Liver (tissue), 9 donors: Measurements from ENCODE around the gene PRSS56. TPM values are rescaled to one million over a fixed set of nuclear protein-coding genes. Genes with fewer than 3 reads are reported as not detected.

Experiments used
- DNase-seq: peaks from one replicate; pipeline ENCODE4 v3.0.0-alpha.2; 2017; ENCODE audit warnings: low spot score
- H3K27ac ChIP-seq, 2 donors: one replicate each; pipeline ENCODE4 v1.7.0; 2013; ENCODE audit warnings: inconsistent platforms in 2 of 2, low read length in 2 of 2, control low read depth in 1 of 2, low read depth in 1 of 2, mild to moderate bottlenecking in 1 of 2
- H3K27me3 ChIP-seq, 4 donors: one replicate each; pipeline versions ENCODE4 v1.6.1 to v1.7.0; 2013; ENCODE audit warnings: low read length in 3 of 4, inconsistent platforms in 1 of 4, mild to moderate bottlenecking in 1 of 4, moderate library complexity in 1 of 4; ENCODE audit not compliant: control insufficient read depth in 4 of 4, insufficient read depth in 4 of 4
- H3K36me3 ChIP-seq, 4 donors: one replicate each; pipeline versions ENCODE4 v1.6.1 to v1.7.0; 2013; ENCODE audit warnings: low read length in 3 of 4, mild to moderate bottlenecking in 3 of 4, low read depth in 1 of 4, moderate library complexity in 1 of 4; ENCODE audit not compliant: control insufficient read depth in 4 of 4, insufficient read depth in 3 of 4
- H3K4me1 ChIP-seq, 4 donors: one replicate each; pipeline versions ENCODE4 v1.6.1 to v1.7.0; 2013; ENCODE audit warnings: low read length in 3 of 4, mild to moderate bottlenecking in 3 of 4, moderate library complexity in 1 of 4; ENCODE audit not compliant: control insufficient read depth in 4 of 4, insufficient read depth in 4 of 4
- H3K4me3 ChIP-seq, 3 donors: one replicate each; pipeline versions ENCODE4 v1.6.1 to v1.7.0; 2013; ENCODE audit warnings: low read length in 3 of 3, control low read depth in 1 of 3, low read depth in 1 of 3, mild to moderate bottlenecking in 1 of 3
- H3K9ac ChIP-seq, 2 donors: one replicate each; pipeline ENCODE4 v1.7.0; 2013; ENCODE audit warnings: low read length in 2 of 2, mild to moderate bottlenecking in 2 of 2, moderate library complexity in 2 of 2, control low read depth in 1 of 2, low read depth in 1 of 2
- H3K9me3 ChIP-seq, 4 donors: one replicate each; pipeline versions ENCODE4 v1.6.1 to v1.7.0; 2013; ENCODE audit warnings: low read length in 3 of 4; ENCODE audit not compliant: control insufficient read depth in 4 of 4
- EGR1 ChIP-seq, 2 donors: IDR thresholded peaks; 2 replicates each; pipeline ENCODE4 v1.6.1; 2016 to 2018; ENCODE audit warnings: antibody characterized with exemption in 2 of 2, low read depth in 2 of 2
- FOXA1 ChIP-seq: IDR thresholded peaks from 2 replicates; pipeline ENCODE4 v1.6.1; 2016; ENCODE audit warnings: antibody characterized with exemption
- FOXA2 ChIP-seq: IDR thresholded peaks from 2 replicates; pipeline ENCODE4 v1.6.1; 2016; ENCODE audit warnings: antibody characterized with exemption
- GABPA ChIP-seq, 2 donors: IDR thresholded peaks in 1 of 2; conservative IDR thresholded peaks in 1 of 2; 2 replicates each; pipeline ENCODE4 v1.6.1; 2016; ENCODE audit warnings: antibody characterized with exemption in 2 of 2, mild to moderate bottlenecking in 1 of 2, moderate library complexity in 1 of 2
- HNF4A ChIP-seq, 2 donors: conservative IDR thresholded peaks; 2 replicates each; pipeline ENCODE4 v1.6.1; 2016; ENCODE audit warnings: antibody characterized with exemption in 2 of 2, mild to moderate bottlenecking in 2 of 2
- HNF4G ChIP-seq: IDR thresholded peaks from 2 replicates; pipeline ENCODE4 v1.6.1; 2016; ENCODE audit warnings: antibody characterized with exemption
- JUND ChIP-seq, 2 donors: IDR thresholded peaks; 2 replicates each; pipeline ENCODE4 v1.6.1; 2016; ENCODE audit warnings: antibody characterized with exemption in 2 of 2
- NR2F2 ChIP-seq: IDR thresholded peaks from 2 replicates; pipeline ENCODE4 v1.6.1; 2016; ENCODE audit warnings: antibody characterized with exemption
- RAD21 ChIP-seq, 2 donors: IDR thresholded peaks; 2 replicates each; pipeline ENCODE4 v1.6.1; 2016; ENCODE audit warnings: antibody characterized with exemption in 2 of 2, mild to moderate bottlenecking in 2 of 2
- RXRA ChIP-seq, 2 donors: IDR thresholded peaks; 2 replicates each; pipeline ENCODE4 v1.6.1; 2017 to 2018; ENCODE audit warnings: antibody characterized with exemption in 2 of 2, mild to moderate bottlenecking in 1 of 2
- SP1 ChIP-seq: IDR thresholded peaks from 2 replicates; pipeline ENCODE4 v1.6.1; 2018; ENCODE audit warnings: antibody characterized with exemption, mild to moderate bottlenecking
- TAF1 ChIP-seq: conservative IDR thresholded peaks from 2 replicates; pipeline ENCODE4 v1.6.1; 2016; ENCODE audit warnings: antibody characterized with exemption, mild to moderate bottlenecking
- YY1 ChIP-seq: IDR thresholded peaks from 2 replicates; pipeline ENCODE4 v1.6.1; 2016; ENCODE audit warnings: antibody characterized with exemption, mild to moderate bottlenecking
- WGBS: extraction: QIAGEN DNeasy Blood & Tissue Kit; methylation state at CpG from one replicate; pipeline ENCODE4 v1.1.7; 2013; 5-methylcytosine and 5-hydroxymethylcytosine counted together
- polyA plus RNA-seq, 2 donors: library from polyadenylated mRNA; stranded (reverse) in 1 of 2; unstranded in 1 of 2; fragments of 200-250 nt in 1 of 2; fragments of >200 nt in 1 of 2; fragmentation: Nextera tagmentation in 1 of 2; extraction: Ambion mirVana in 1 of 2; gene quantifications; one replicate each; pipeline versions ENCODE4 v1.2.1 to v1.2.3, GENCODE V29; 2013 to 2015
- total RNA-seq, 2 donors: library from RNA; depleted of rRNA; stranded (reverse); fragments of >200 nt; gene quantifications; one replicate each; pipeline ENCODE4 v1.2.3, GENCODE V29; 2014
- TF ChIP-seq, protein P1 (sequence below): IDR thresholded peaks from 2 replicates; pipeline ENCODE4 v1.6.1; 2016; ENCODE audit warnings: antibody characterized with exemption
- TF ChIP-seq, protein P2 (sequence below): IDR thresholded peaks from 2 replicates; pipeline ENCODE4 v1.6.1; 2016; ENCODE audit warnings: antibody characterized with exemption
- TF ChIP-seq, protein P3 (sequence below): IDR thresholded peaks from 2 replicates; pipeline ENCODE4 v1.6.1; 2016; ENCODE audit warnings: antibody characterized with exemption, mild to moderate bottlenecking
- TF ChIP-seq, protein P4 (sequence below): fragments of 150-350 bp; IDR thresholded peaks from 2 replicates; pipeline ENCODE4 v1.5.1; 2017; ENCODE audit warnings: improper control_type of control experiment, low read depth, low read length; ENCODE audit not compliant: missing input control
- TF ChIP-seq, protein P5 (sequence below): IDR thresholded peaks from 2 replicates; pipeline ENCODE4 v1.6.1; 2016; ENCODE audit warnings: antibody characterized with exemption
- donor health status: healthy.
- donor health status: healthy.
- donor health status: healthy.
- donor health status: healthy.
- donor health status: healthy.

The PRSS56 gene
- total and polyA plus RNA-seq, 4 donors = 0.02 TPM; not detected in 3

DNA sequence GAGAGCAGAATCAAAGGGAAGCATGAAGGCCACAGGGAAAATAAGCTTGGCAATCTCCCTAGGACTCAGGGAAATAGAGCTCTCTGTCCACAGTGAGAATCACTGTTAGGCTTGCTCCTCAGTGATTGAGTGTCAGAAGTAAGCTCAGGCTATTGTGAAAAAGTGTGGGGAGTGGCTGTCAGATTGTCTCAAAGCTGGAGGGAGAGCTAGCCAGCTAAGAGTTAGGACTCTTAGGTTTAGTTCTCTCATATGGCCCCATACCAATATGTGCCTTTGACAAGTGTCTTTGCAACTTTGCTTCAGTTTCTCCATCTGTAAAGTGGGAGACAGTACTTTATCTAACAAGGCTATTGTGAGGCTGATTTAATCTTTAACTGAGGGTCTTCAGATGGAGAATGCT, 47.5 kb downstream of the PRSS56 start:
- H3K4me1 ChIP-seq = peaks cover 5 to 15% (median 14%) of the 10 kb centered on the region in 4 donors
- H3K36me3 ChIP-seq = peaks cover 9 to 59% (median 52%) of the 10 kb centered on the region in 4 donors
- no peak overlapping the region for H3K9ac ChIP-seq
- no peaks in the 10 kb centered on the region for H3K27me3 ChIP-seq
- TF ChIP-seq EGR1 (IDR thresholded peaks at IDR 0.05; ENCODE audit: low read depth in 2 of 2) = no peak
- TF ChIP-seq, protein P1, sequence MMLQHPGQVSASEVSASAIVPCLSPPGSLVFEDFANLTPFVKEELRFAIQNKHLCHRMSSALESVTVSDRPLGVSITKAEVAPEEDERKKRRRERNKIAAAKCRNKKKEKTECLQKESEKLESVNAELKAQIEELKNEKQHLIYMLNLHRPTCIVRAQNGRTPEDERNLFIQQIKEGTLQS = no peak
- no peak for TF ChIP-seq TAF1
- no peak for TF ChIP-seq SP1
- TF ChIP-seq, protein P2, sequence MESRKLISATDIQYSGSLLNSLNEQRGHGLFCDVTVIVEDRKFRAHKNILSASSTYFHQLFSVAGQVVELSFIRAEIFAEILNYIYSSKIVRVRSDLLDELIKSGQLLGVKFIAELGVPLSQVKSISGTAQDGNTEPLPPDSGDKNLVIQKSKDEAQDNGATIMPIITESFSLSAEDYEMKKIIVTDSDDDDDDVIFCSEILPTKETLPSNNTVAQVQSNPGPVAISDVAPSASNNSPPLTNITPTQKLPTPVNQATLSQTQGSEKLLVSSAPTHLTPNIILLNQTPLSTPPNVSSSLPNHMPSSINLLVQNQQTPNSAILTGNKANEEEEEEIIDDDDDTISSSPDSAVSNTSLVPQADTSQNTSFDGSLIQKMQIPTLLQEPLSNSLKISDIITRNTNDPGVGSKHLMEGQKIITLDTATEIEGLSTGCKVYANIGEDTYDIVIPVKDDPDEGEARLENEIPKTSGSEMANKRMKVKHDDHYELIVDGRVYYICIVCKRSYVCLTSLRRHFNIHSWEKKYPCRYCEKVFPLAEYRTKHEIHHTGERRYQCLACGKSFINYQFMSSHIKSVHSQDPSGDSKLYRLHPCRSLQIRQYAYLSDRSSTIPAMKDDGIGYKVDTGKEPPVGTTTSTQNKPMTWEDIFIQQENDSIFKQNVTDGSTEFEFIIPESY = no peak
- no peak for TF ChIP-seq HNF4A (conservative IDR thresholded peaks at IDR 0.05)
- TF ChIP-seq, protein P3, sequence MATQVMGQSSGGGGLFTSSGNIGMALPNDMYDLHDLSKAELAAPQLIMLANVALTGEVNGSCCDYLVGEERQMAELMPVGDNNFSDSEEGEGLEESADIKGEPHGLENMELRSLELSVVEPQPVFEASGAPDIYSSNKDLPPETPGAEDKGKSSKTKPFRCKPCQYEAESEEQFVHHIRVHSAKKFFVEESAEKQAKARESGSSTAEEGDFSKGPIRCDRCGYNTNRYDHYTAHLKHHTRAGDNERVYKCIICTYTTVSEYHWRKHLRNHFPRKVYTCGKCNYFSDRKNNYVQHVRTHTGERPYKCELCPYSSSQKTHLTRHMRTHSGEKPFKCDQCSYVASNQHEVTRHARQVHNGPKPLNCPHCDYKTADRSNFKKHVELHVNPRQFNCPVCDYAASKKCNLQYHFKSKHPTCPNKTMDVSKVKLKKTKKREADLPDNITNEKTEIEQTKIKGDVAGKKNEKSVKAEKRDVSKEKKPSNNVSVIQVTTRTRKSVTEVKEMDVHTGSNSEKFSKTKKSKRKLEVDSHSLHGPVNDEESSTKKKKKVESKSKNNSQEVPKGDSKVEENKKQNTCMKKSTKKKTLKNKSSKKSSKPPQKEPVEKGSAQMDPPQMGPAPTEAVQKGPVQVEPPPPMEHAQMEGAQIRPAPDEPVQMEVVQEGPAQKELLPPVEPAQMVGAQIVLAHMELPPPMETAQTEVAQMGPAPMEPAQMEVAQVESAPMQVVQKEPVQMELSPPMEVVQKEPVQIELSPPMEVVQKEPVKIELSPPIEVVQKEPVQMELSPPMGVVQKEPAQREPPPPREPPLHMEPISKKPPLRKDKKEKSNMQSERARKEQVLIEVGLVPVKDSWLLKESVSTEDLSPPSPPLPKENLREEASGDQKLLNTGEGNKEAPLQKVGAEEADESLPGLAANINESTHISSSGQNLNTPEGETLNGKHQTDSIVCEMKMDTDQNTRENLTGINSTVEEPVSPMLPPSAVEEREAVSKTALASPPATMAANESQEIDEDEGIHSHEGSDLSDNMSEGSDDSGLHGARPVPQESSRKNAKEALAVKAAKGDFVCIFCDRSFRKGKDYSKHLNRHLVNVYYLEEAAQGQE = no peak
- no peak for TF ChIP-seq GABPA (IDR thresholded peaks at IDR 0.05 in 1 of 2, conservative IDR thresholded peaks at IDR 0.05 in 1 of 2)
- TF ChIP-seq RAD21 (IDR thresholded peaks at IDR 0.05) = no peak
- no peak for TF ChIP-seq YY1
- no peak for TF ChIP-seq FOXA2
- no peak for TF ChIP-seq NR2F2
- TF ChIP-seq FOXA1 = no peak
- no peak for TF ChIP-seq HNF4G
- H3K27ac ChIP-seq = no peak overlapping the region
- no peaks in the 10 kb centered on the region for H3K9me3 ChIP-seq
- DNase-seq = no peak
- no peak overlapping the region for H3K4me3 ChIP-seq

DNA sequence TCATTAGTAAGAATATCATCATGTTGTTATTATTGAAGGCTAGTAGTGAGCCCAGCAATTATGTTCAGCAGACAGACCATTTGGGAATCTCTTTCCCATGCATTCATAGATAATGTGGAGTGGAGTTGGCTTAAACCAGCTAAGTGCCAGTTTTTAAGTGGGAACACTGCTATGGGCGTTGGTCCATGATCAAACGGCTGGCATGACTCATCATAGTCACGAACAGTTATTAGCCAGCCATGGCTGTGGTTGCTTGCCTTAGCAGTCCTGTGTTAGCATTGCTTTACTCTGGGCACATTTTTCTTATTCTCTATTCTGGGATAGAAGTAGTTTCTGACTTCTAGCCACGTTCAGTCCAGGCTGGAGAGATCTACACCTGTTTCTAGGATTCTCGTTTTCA, 48.0 kb downstream of the PRSS56 start:
- Histone ChIP-seq H3K9ac (no peak overlapping the region), H3K27me3 (no peaks in the 10 kb centered on the region), H3K36me3 (peaks cover 9 to 55% (median 49%) of the 10 kb centered on the region in 4 donors), H3K27ac (no peak overlapping the region), H3K4me3 (no peak overlapping the region), H3K9me3 (no peaks in the 10 kb centered on the region), H3K4me1 (peaks cover 5 to 20% (median 17%) of the 10 kb centered on the region in 4 donors)
- no peak for TF ChIP-seq SP1
- no peak for TF ChIP-seq GABPA (IDR thresholded peaks at IDR 0.05 in 1 of 2, conservative IDR thresholded peaks at IDR 0.05 in 1 of 2)
- TF ChIP-seq, protein P4, sequence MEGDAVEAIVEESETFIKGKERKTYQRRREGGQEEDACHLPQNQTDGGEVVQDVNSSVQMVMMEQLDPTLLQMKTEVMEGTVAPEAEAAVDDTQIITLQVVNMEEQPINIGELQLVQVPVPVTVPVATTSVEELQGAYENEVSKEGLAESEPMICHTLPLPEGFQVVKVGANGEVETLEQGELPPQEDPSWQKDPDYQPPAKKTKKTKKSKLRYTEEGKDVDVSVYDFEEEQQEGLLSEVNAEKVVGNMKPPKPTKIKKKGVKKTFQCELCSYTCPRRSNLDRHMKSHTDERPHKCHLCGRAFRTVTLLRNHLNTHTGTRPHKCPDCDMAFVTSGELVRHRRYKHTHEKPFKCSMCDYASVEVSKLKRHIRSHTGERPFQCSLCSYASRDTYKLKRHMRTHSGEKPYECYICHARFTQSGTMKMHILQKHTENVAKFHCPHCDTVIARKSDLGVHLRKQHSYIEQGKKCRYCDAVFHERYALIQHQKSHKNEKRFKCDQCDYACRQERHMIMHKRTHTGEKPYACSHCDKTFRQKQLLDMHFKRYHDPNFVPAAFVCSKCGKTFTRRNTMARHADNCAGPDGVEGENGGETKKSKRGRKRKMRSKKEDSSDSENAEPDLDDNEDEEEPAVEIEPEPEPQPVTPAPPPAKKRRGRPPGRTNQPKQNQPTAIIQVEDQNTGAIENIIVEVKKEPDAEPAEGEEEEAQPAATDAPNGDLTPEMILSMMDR = no peak
- TF ChIP-seq FOXA1 = no peak
- TF ChIP-seq JUND (IDR thresholded peaks at IDR 0.05) = no peak
- TF ChIP-seq RAD21 (IDR thresholded peaks at IDR 0.05) = no peak
- no peak for TF ChIP-seq NR2F2
- no peak for TF ChIP-seq HNF4G
- TF ChIP-seq, protein P1 = no peak
- TF ChIP-seq, protein P5, sequence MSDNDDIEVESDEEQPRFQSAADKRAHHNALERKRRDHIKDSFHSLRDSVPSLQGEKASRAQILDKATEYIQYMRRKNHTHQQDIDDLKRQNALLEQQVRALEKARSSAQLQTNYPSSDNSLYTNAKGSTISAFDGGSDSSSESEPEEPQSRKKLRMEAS = no peak
- TF ChIP-seq, protein P3 = no peak
- TF ChIP-seq, protein P2 = no peak
- no peak for TF ChIP-seq RXRA (IDR thresholded peaks at IDR 0.05)
- TF ChIP-seq TAF1 = no peak
- no peak for TF ChIP-seq HNF4A (conservative IDR thresholded peaks at IDR 0.05)
- DNase-seq = no peak
- 83% methylated on average over 5 of the region's 5 CpGs for WGBS
